Mucosa of descending colon (tissue), 3 donors: ENCODE measurements around the gene LSP1. TPM values are rescaled to one million over a fixed set of nuclear protein-coding genes. Genes with fewer than 3 reads are reported as not detected.
A peak's percentile ranks its signal among the peaks of the same experiment; 100 is the strongest.
"Not testable (repeated sequence)": the region's sequence is repeated elsewhere in the genome, so short reads cannot be mapped to it uniquely, and the experiment has no call there.

Source experiments
- ATAC-seq: fragments of 200-7000 bp; cut with Tn5 transposase; one replicate; pipeline ENCODE4 v1.9.1; 2020; ENCODE audit warnings: mild to moderate bottlenecking, moderate library complexity
- DNase-seq, 3 donors: peaks; one replicate each; pipeline ENCODE4 v3.0.0-alpha.2; 2020
- H3K36me3 ChIP-seq: fragments of 200-600 bp; one replicate; pipeline ENCODE4 v1.8.0; 2021; ENCODE audit warnings: low read depth, mild to moderate bottlenecking
- H3K4me1 ChIP-seq: fragments of 200-600 bp; one replicate; pipeline ENCODE4 v1.8.0; 2021; ENCODE audit warnings: low read depth, mild to moderate bottlenecking
- H3K4me3 ChIP-seq: fragments of 200-600 bp; one replicate; pipeline ENCODE4 v1.8.0; 2021; ENCODE audit warnings: mild to moderate bottlenecking
- H3K9me3 ChIP-seq: fragments of 200-600 bp; one replicate; pipeline ENCODE4 v1.8.0; 2021; ENCODE audit warnings: mild to moderate bottlenecking
- intact Hi-C, 2 donors: fragments of 100-400 bp; cut with DNase I in 1 of 2; cut with micrococcal nuclease in 1 of 2; formaldehyde crosslinking; loops; one replicate each; pipeline versions ENCODE4 v1.11.0 to v1.11.1; 2022; cut with DNase I, micrococcal nuclease
- total RNA-seq, 3 donors: library from RNA; stranded (reverse); fragmentation: NEBNext Ultra II Directional in 2 of 3; extraction: Animal tissue kit (Norgen Biotek cat#: 25700) in 2 of 3; gene quantifications; one replicate each; pipeline versions ENCODE4 v1.2.1 to v1.2.4, GENCODE V29; 2021 to 2023
- TF ChIP-seq, protein P1 (sequence below): fragments of 200-600 bp; IDR thresholded peaks from one replicate; pipeline ENCODE4 v1.8.0; 2022; ENCODE audit warnings: antibody characterized with exemption, mild to moderate bottlenecking
- donor health status: DM: no; HTN: no; CAD: no; lungs with moderate emphysema.
- donor health status: DM: no; HTN: no; CAD: no.
- donor health status: DM: no; HTN: yes; CAD: no.

The LSP1 gene
- total RNA-seq, 3 donors from 2014 or later, result 18.5 to 32.2 (median 23.6) TPM

DNA sequence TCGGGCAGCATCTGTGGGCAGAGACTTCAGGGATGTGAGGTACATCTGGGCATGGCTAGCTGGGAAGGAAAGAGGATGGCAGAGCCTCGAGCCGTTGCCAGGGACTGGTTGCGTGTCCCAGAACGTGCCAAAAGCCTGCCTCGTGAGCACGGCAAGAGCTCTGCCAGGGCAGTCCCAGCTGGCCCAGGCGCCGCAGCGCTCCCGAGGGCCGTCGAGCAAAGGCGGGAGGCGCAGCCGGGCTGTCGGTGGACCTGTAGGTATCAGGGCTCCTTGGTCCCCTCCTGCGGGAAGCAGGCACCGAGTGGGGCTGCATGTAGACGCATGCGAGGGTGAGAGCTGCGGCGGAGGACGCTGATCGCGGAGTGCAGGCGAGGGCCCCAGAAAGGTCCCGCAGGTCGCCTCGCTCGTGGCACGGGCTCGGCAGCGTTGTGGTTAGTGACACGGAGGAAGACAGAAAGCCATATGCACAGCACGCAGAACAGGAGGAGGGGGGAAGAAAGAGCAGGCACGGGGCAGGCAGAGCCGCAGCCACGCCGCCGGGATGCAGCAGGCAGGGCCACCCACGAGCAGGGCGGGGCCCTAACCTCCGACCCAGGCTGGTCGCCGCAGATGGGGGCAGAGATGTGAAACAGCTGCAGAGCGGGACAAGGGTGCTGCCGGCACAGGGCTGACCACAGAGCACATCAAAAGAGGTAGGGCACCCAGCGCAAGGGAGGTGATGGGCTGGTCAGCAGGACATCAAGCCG, 18.0 kb downstream of the LSP1 start:
- peaks cover 4% of the 10 kb centered on the region for H3K4me1 ChIP-seq
- DNase-seq (peak in 2 of 3 donors; percentile 59), ATAC-seq (peak; percentile 53)
- H3K36me3 ChIP-seq, result no peaks in the 10 kb centered on the region
- H3K4me3 ChIP-seq, result no peak overlapping the region
- intact Hi-C loops, result no loop called here
- H3K9me3 ChIP-seq, result no peaks in the 10 kb centered on the region
- TF ChIP-seq, protein P1, sequence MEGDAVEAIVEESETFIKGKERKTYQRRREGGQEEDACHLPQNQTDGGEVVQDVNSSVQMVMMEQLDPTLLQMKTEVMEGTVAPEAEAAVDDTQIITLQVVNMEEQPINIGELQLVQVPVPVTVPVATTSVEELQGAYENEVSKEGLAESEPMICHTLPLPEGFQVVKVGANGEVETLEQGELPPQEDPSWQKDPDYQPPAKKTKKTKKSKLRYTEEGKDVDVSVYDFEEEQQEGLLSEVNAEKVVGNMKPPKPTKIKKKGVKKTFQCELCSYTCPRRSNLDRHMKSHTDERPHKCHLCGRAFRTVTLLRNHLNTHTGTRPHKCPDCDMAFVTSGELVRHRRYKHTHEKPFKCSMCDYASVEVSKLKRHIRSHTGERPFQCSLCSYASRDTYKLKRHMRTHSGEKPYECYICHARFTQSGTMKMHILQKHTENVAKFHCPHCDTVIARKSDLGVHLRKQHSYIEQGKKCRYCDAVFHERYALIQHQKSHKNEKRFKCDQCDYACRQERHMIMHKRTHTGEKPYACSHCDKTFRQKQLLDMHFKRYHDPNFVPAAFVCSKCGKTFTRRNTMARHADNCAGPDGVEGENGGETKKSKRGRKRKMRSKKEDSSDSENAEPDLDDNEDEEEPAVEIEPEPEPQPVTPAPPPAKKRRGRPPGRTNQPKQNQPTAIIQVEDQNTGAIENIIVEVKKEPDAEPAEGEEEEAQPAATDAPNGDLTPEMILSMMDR, result no peak

- TF ChIP-seq, protein P1, result no peak
- no peak for ATAC-seq
- Histone ChIP-seq H3K36me3 (no peaks in the 10 kb centered on the region), H3K4me3 (no peak overlapping the region), H3K9me3 (no peaks in the 10 kb centered on the region), H3K4me1 (peaks cover 7% of the 10 kb centered on the region)
- DNase-seq, result peak in 1 of 3 donors; percentile 45
- intact Hi-C loops, result no loop called here
Measured at GRCh38 chr11:1871531-1871930, 18.6 kb downstream of the LSP1 start.

DNA sequence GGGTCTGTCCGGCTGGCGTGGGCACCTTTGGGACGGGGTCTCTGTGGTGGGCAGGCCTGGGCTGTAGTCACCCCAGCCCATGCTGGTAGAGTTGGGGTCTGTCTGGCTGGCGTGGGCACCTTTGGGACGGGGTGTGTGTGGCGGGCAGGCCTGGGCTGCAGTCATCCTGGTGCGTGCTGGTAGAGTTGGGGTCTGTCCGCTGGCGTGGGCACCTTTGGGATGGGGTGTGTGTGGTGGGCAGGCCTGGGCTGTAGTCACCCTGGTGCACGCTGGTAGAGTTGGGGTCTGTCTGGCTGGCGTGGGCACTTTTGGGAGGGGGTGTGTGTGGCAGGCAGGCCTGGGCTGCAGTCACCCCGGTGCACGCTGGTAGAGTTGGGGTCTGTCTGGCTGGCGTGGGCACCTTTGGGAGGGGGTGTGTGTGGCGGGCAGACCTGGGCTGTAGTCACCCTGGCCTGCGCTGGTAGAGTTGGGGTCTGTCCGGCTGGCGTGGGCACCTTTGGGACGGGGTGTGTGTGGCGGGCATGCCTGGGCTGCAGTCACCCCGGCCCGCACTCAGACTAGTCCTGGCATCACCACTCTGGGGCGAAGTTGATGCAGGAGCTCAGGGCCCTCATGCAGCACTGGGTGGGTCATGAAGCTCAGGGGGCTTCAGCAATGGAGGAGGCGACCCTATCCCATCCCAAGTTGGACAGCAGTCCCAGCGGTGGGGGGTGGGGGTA, 19.5 kb downstream of the LSP1 start:
- no peaks in the 10 kb centered on the region for H3K9me3 ChIP-seq
- H3K4me1 ChIP-seq, result peaks cover 8% of the 10 kb centered on the region
- ATAC-seq, result no peak
- intact Hi-C loops, result no loop called here
- TF ChIP-seq, protein P1, result no peak
- H3K36me3 ChIP-seq, result no peaks in the 10 kb centered on the region
- no peak overlapping the region for H3K4me3 ChIP-seq
- DNase-seq, result peak in 1 of 3 donors; percentile 46

DNA sequence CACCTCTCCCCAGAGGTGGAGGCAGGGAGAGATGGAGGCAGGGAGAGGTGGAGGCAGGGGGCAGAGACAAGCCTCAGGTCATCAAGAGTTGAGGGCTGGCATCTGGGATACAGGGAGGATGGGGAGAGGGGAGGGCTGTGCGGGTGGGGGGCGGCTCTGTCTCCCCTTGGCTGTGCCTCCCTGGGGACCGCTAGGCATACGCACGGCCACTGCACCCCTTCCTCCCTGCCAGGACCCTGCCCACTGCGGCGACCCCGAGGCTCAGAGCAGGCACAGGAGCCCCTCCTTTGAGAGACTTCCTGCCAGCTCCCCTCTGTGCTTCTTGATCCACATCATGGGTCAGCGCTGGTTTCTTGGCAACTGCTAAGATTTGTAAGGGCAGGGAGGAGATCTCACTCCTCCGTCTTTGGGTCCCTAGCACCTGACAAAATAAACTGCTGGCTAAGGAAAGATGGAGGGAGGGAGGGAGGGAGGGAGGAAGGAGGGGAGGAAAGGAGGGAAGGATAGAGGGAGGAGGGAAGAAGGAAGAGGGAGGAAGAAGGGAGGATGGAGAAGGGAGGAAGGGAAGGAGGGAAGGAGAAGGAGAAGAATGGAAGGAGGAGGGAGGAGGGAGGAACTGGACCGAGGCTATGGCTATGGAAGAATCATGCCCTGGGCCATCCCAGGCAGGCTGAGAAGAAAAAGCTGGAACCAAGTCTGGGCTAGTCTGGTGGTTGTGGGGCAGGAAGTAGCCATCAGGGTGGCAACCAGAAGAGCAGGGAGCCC, 20.3 kb downstream of the LSP1 start:
- Histone ChIP-seq H3K4me3 (no peak overlapping the region), H3K4me1 (peaks cover 7% of the 10 kb centered on the region), H3K9me3 (no peaks in the 10 kb centered on the region), H3K36me3 (no peaks in the 10 kb centered on the region)
- DNase-seq (peak in 2 of 3 donors; percentile 21 to 49), ATAC-seq (no peak)
- TF ChIP-seq, protein P1, result no peak
- intact Hi-C loops, result no loop called here

GRCh38 chr11:1873813-1874150, 20.9 kb downstream of the LSP1 start:
- H3K4me1 ChIP-seq, intact Hi-C loops, H3K4me3 ChIP-seq, H3K9me3 ChIP-seq, ATAC-seq, H3K36me3 ChIP-seq: not testable (repeated sequence)
- peak in 1 of 3 donors; percentile 15 for DNase-seq

DNA sequence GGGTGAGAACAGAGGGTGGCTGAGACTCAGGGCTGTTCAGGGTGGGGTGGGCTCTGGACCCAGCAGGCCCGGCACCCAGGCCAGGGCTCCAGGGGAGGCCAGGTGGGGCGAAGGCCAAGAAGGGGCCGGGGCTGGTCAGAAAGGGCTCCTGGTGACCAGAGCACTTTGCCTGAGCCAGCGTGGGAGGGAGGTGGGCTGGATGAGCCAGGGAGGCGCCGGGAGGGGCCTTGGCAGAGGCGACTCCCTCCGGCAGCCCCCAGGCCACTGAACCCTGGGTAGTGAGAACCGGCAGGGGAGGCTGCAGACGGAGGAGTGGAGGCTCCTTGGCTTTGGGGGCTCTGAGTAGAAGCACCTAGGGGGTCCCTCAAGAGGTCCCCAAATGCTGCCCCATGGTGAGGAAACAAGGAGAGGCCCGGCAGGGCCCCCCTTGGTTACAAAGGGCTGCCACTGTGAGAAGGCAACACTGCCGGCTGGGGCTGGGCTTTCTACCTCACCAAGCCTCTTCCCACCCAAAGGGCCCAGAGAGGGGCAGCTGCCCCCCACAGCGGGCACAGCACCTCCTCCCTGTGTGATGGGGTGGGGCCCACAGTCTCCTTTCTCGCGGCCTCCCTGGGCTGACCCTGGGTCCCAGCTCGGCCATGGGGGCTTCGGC, 21.7 kb downstream of the LSP1 start:
- intact Hi-C loops, H3K4me3 ChIP-seq, H3K9me3 ChIP-seq, H3K36me3 ChIP-seq, H3K4me1 ChIP-seq, ATAC-seq: not testable (repeated sequence)
- DNase-seq, result peak in 2 of 3 donors; percentile 31 to 52
